GM19463 (cell line): Measurements from ENCODE around the gene PRKN.

Experiments used
- ATAC-seq: cut with Tn5 transposase; IDR thresholded peaks from one replicate; pipeline ENCODE4 v1.9.1; 2021; ENCODE audit warnings: mild to moderate bottlenecking, moderate library complexity; ENCODE audit not compliant: unreplicated experiment

Gene PRKN

GRCh38 chr6:161947371-161947770 lies 780.2 kb downstream of the PRKN start:
- no peak for ATAC-seq

GRCh38 chr6:161946461-161946860 lies 781.1 kb downstream of the PRKN start:
- ATAC-seq: no peak

- no peak for ATAC-seq
Measured at GRCh38 chr6:161943561-161943960, 784.0 kb downstream of the PRKN start.

GRCh38 chr6:161941565-161941964 lies 786.0 kb downstream of the PRKN start:
- ATAC-seq: no peak

GRCh38 chr6:161940519-161940918 lies 787.0 kb downstream of the PRKN start:
- ATAC-seq: no peak

- no peak for ATAC-seq
Measured at GRCh38 chr6:161926324-161926723, 801.2 kb downstream of the PRKN start.

GRCh38 chr6:161924516-161925116 lies 803.0 kb downstream of the PRKN start:
- no peak for ATAC-seq

- ATAC-seq: no peak
Measured at GRCh38 chr6:161922631-161923119, 804.9 kb downstream of the PRKN start.

GRCh38 chr6:161921602-161922395 lies 805.8 kb downstream of the PRKN start:
- no peak for ATAC-seq

GRCh38 chr6:161919691-161920090 lies 807.9 kb downstream of the PRKN start:
- no peak for ATAC-seq

- no peak for ATAC-seq
Measured at GRCh38 chr6:161918628-161919205, 808.8 kb downstream of the PRKN start.

- ATAC-seq: no peak
Measured at GRCh38 chr6:161918109-161918531, 809.4 kb downstream of the PRKN start.

- no peak for ATAC-seq
Measured at GRCh38 chr6:161917645-161918044, 809.9 kb downstream of the PRKN start.

GRCh38 chr6:161915456-161915964 lies 812.1 kb downstream of the PRKN start:
- ATAC-seq: no peak

GRCh38 chr6:161908872-161909271 lies 818.7 kb downstream of the PRKN start:
- ATAC-seq: no peak

- no peak for ATAC-seq
Measured at GRCh38 chr6:161906571-161906970, 821.0 kb downstream of the PRKN start.

- no peak for ATAC-seq
Measured at GRCh38 chr6:161903584-161904212, 823.9 kb downstream of the PRKN start.

- no peak for ATAC-seq
Measured at GRCh38 chr6:161901740-161902426, 825.7 kb downstream of the PRKN start.

- no peak for ATAC-seq
Measured at GRCh38 chr6:161894436-161894835, 833.1 kb downstream of the PRKN start.

GRCh38 chr6:161891542-161891941 lies 836.0 kb downstream of the PRKN start:
- no peak for ATAC-seq

GRCh38 chr6:161890832-161891297 lies 836.7 kb downstream of the PRKN start:
- ATAC-seq: no peak
